ENCODE results near the gene XAGE5. TPM values are rescaled to one million over a fixed set of nuclear protein-coding genes. Genes with fewer than 3 reads are reported as not detected.
"Not testable (repeated sequence)": the region's sequence is repeated elsewhere in the genome, so short reads cannot be mapped to it uniquely, and the experiment has no call there.

XAGE5 gene
- total and polyA plus RNA-seq, 11 donors: not detected

DNA sequence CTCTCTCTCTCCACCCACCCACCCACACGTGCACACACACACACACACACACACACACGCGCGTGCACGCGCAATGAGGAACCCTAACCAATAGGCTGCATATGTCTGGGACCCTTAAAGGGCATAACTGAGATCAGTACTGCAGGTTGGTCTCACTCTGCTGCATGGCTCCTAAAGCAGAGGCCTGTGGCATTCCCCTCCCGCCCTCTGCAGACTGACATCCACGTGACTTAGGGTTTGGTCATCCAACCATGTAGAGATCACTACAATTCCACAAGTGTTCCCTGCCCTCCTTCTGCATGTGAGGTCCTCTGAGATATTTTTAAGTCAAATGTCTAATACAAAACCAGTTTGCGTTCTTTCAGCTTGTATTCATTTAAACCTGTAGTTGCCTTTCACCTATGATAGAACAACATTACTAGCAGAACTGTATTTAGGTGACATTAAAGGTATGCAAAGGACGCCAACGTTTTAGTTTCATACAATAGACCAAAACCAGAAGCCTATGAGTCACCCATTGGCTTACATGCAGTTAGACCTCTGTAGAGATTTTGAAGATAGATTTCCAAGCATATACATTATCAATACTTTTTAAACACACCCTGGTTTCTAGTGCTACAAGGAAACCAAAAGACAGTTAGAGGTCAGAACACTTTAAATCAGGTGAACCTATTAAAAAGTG, 10.1 kb downstream of the XAGE5 start:
- H3K27me3 ChIP-seq: peaks cover 0 to 54% (median 0%) of the 10 kb centered on the region in 9 donors

DNA sequence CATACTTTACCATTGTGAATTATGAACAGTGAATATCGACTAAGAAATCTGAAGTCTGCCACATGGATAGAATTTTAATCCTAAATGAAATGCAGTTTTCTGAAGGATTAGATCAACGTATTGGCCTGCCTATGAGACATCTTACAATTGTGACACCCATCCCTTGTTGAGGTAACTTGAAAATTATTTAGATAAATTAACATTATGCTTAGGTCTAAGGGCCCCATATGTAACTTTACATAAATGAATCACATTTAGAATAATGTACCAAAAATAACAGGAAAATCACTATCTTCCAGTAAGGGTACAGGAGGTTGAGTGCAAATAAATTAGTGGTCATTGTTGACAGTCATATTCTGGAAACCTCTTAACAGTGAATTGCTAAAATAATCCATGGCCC, 13.5 kb downstream of the XAGE5 start:
- intact Hi-C loops (cut with DNase I): no loop called here
- H3K27ac ChIP-seq: no peak overlapping the region
- no peak overlapping the region for H3K4me3 ChIP-seq
- DNase-seq (no peak), ATAC-seq (no peak)
- H3K27me3 ChIP-seq: peaks cover 0 to 32% (median 0%) of the 10 kb centered on the region in 9 donors
- H3K9me3 ChIP-seq: no peaks in the 10 kb centered on the region
- no peaks in the 10 kb centered on the region for H3K36me3 ChIP-seq
- H3K4me1 ChIP-seq: no peaks in the 10 kb centered on the region
- 51 to 71% (median 62%) methylated on average over 2 of the region's 2 CpGs for WGBS, 4 donors
- TF ChIP-seq POLR2A (IDR thresholded peaks at IDR 0.05) (no peak), CTCF (IDR thresholded peaks at IDR 0.05) (no peak)

More for the DNA sequence above, 10.1 kb downstream of the XAGE5 start:
- intact Hi-C loops (cut with DNase I): no loop called here
- DNase-seq (no peak), ATAC-seq (no peak)
- Histone ChIP-seq H3K4me1 (no peaks in the 10 kb centered on the region), H3K36me3 (no peaks in the 10 kb centered on the region), H3K4me3 (no peak overlapping the region), H3K9me3 (no peaks in the 10 kb centered on the region), H3K27ac (no peak overlapping the region)
- no peak for TF ChIP-seq CTCF (IDR thresholded peaks at IDR 0.05)
- no peak for TF ChIP-seq POLR2A (IDR thresholded peaks at IDR 0.05)
- 77 to 85% (median 80%) methylated on average over 11 of the region's 11 CpGs for WGBS, 4 donors

DNA sequence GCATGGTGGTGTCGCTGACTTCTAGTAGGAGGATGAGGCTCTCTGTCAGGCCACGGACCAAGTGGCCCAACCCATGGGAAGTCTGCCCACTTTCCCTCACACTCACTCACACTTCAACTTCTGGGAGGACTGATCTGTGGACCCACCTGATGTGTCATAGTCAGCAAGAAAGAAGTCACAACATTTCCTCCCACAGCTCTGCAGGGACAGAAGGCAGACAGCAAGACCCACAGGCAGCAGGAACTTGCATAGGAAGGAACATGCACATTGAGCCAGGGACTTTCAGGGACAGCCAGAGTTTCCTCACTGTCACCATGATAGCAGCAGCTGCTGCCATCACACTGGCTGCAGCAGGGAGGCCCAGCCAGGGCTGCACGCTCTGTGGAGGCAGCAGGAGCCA, 19.5 kb downstream of the XAGE5 start:
- no peak for ATAC-seq
- Histone ChIP-seq H3K36me3 (no peaks in the 10 kb centered on the region), H3K4me1 (no peaks in the 10 kb centered on the region), H3K9me3 (no peaks in the 10 kb centered on the region), H3K27ac (no peak overlapping the region), H3K27me3 (peaks cover 0 to 10% (median 0%) of the 10 kb centered on the region in 9 donors), H3K4me3 (no peak overlapping the region)
- intact Hi-C loops (cut with DNase I): no loop called here
- WGBS, 4 donors: 30 to 64% (median 40%) methylated on average over 2 to 3 of the region's 3 CpGs
- no peak for TF ChIP-seq POLR2A (IDR thresholded peaks at IDR 0.05)
- no peak for TF ChIP-seq CTCF (IDR thresholded peaks at IDR 0.05)
- no peak for DNase-seq

GRCh38 chrX:52839137-52839536, 28.1 kb downstream of the XAGE5 start:
- Histone ChIP-seq H3K9me3 (peaks cover 0 to 10% (median 0%) of the 10 kb centered on the region in 12 donors), H3K4me1 (no peaks in the 10 kb centered on the region), H3K4me3 (no peak overlapping the region), H3K27ac (no peak overlapping the region), H3K27me3 (peaks cover 0 to 5% (median 0%) of the 10 kb centered on the region in 9 donors), H3K36me3 (no peaks in the 10 kb centered on the region)
- DNase-seq (no peak), ATAC-seq (no peak)
- TF ChIP-seq POLR2A (IDR thresholded peaks at IDR 0.05) (no peak), CTCF (IDR thresholded peaks at IDR 0.05) (no peak)
- 64 to 70% (median 68%) methylated on average over 2 of the region's 2 CpGs for WGBS, 4 donors
- intact Hi-C loops (cut with DNase I): no loop called here

DNA sequence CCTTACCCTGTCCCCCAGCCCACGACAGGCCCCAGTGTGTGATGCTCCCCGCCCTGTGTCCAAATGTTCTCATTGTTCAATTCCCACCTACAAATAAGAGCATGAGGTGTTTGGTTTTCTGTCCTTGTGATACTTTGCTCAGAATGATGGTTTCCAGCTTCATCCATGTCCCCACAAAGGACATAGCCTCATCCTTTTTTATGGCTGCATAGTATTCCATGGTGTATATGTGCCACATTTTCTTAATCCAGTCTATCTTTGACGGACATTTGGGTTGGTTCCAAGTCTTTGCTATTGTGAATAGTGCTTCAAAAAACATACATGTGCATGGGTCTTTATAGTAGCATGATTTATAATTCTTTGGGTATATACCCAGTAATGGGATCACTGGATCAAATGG, 32.5 kb downstream of the XAGE5 start:
- ATAC-seq: not testable (repeated sequence)

More for the DNA sequence above, 32.5 kb downstream of the XAGE5 start:
- H3K9me3 ChIP-seq; H3K4me1 ChIP-seq; H3K4me3 ChIP-seq; H3K27ac ChIP-seq; DNase-seq; H3K36me3 ChIP-seq; intact Hi-C loops (cut with DNase I): not testable (repeated sequence)
- peaks cover 0 to 13% (median 0%) of the 10 kb centered on the region in 9 donors for H3K27me3 ChIP-seq
- WGBS, 4 donors: 63 to 85% (median 77%) methylated on average over 3 of the region's 3 CpGs

Data from heart left ventricle (tissue), 16 donors.